GM12878 (cell line): ENCODE results near the gene SLC13A4. TPM values are rescaled to one million over a fixed set of nuclear protein-coding genes. Genes with fewer than 3 reads are reported as not detected.

Source experiments
- ATAC-seq: fragments of 200-7000 bp; cut with Tn5 transposase; 3 replicates; pipeline ENCODE4 v1.9.1; 2020; ENCODE audit warnings: mild to moderate bottlenecking, moderate library complexity
- BruUV-seq: library from RNA; stranded (reverse); fragments of 400-500 nt; replicated peaks from 2 replicates; lab custom pipeline; 2021; lab: Mats Ljungman, UMichigan
- CTCF ChIA-PET: fragments of 300-600 bp; sonication (Branson Sonifier 250); formaldehyde crosslinking; extraction: SDS; loops from one replicate; lab custom pipeline; 2021; ENCODE audit warnings: inconsistent platforms; lab: Yijun Ruan, JAX
- POLR2A ChIA-PET: fragments of 350-600 bp; formaldehyde crosslinking; extraction: SDS; loops from one replicate; lab custom pipeline; 2021; ENCODE audit warnings: inconsistent platforms; lab: Charles Lee
- RAD21 ChIA-PET: fragments of 300-600 bp; sonication (Branson Sonifier 250); formaldehyde crosslinking; loops from one replicate; lab custom pipeline; 2023; ENCODE audit warnings: antibody characterized with exemption; ENCODE audit not compliant: unreplicated experiment; lab: Charles Lee
- SMC1A ChIA-PET: fragments of 300-600 bp; sonication (Branson Sonifier 250); formaldehyde crosslinking; loops from one replicate; lab custom pipeline; 2023; ENCODE audit not compliant: unreplicated experiment, uncharacterized antibody; lab: Charles Lee
- DNase-seq: peaks from one replicate; pipeline ENCODE4 v3.0.0-alpha.2; 2011; ENCODE audit warnings: low read depth, low spot score
- FAIRE-seq: peaks from 3 replicates; lab custom pipeline; 2011; peaks lifted over from hg19 to GRCh38; lab: Jason Lieb, UNC
- H2AFZ ChIP-seq: 2 replicates; pipeline ENCODE4 v1.6.0; 2011; ENCODE audit warnings: low read depth, low read length, control low read depth; ENCODE audit not compliant: control insufficient read depth
- H3K27ac ChIP-seq: 2 replicates; pipeline ENCODE4 v1.5.1; 2011; ENCODE audit warnings: control low read depth; ENCODE audit not compliant: control insufficient read depth, insufficient read depth
- H3K27me3 ChIP-seq, 2 experiments: replicated peaks in 1 of 2; 2 replicates each; pipeline versions ENCODE4 v1.6.0 to v1.6.1; 2011; ENCODE audit warnings: low read length in 1 of 2; ENCODE audit not compliant: control insufficient read depth in 2 of 2, insufficient read depth in 2 of 2
- H3K36me3 ChIP-seq, 2 experiments: 2 replicates each; pipeline ENCODE4 v1.5.1; 2011; ENCODE audit warnings: low read length in 1 of 2; ENCODE audit not compliant: control insufficient read depth in 2 of 2, insufficient read depth in 2 of 2
- H3K4me1 ChIP-seq: 2 replicates; pipeline ENCODE4 v1.6.1; 2011; ENCODE audit warnings: mild to moderate bottlenecking, low read length, moderate library complexity, mixed read lengths; ENCODE audit not compliant: control insufficient read depth, insufficient read depth
- H3K4me2 ChIP-seq: 2 replicates; pipeline ENCODE4 v1.6.0; 2011; ENCODE audit warnings: control low read depth; ENCODE audit not compliant: control insufficient read depth, insufficient read depth
- H3K4me3 ChIP-seq: fragments of 200-600 bp; sonication (generic); 2 replicates; pipeline ENCODE4 v1.5.1; 2016
- H3K79me2 ChIP-seq: 2 replicates; pipeline ENCODE4 v1.6.0; 2011; ENCODE audit warnings: low read length; ENCODE audit not compliant: control insufficient read depth, insufficient read depth
- H3K9ac ChIP-seq: 2 replicates; pipeline ENCODE4 v1.8.0; 2011; ENCODE audit warnings: low read length, control low read depth, mixed read lengths; ENCODE audit not compliant: control insufficient read depth, insufficient read depth
- H3K9me3 ChIP-seq: replicated peaks from 3 replicates; pipeline ENCODE4 v1.5.1; 2011; ENCODE audit warnings: mild to moderate bottlenecking, low read length; ENCODE audit not compliant: control insufficient read depth, insufficient read depth
- H4K20me1 ChIP-seq: 2 replicates; pipeline ENCODE4 v1.6.0; 2011; ENCODE audit not compliant: control insufficient read depth, insufficient read depth
- CHD2 ChIP-seq: IDR thresholded peaks from 2 replicates; pipeline ENCODE4 v1.6.1; 2011; ENCODE audit warnings: low read depth, low read length, improper control_type of control experiment, borderline replicate concordance
- EZH2 ChIP-seq: IDR thresholded peaks from 2 replicates; pipeline ENCODE4 v1.6.1; 2012; ENCODE audit warnings: low read depth, mild to moderate bottlenecking, control low read depth, inconsistent platforms, low read length, borderline replicate concordance; ENCODE audit not compliant: control insufficient read depth
- GABPA ChIP-seq: IDR thresholded peaks from 2 replicates; pipeline ENCODE4 v1.6.1; 2014; ENCODE audit warnings: antibody characterized with exemption, low read depth, mild to moderate bottlenecking, inconsistent platforms
- KDM1A ChIP-seq: fragments of 200-600 bp; sonication (generic); IDR thresholded peaks from 2 replicates; pipeline ENCODE4 v1.6.1; 2016; ENCODE audit warnings: borderline replicate concordance
- LARP7 ChIP-seq: fragments of 450-650 bp; IDR thresholded peaks from 2 replicates; pipeline ENCODE4 v1.6.1; 2017; ENCODE audit warnings: mild to moderate bottlenecking
- MTA3 ChIP-seq: IDR thresholded peaks from 2 replicates; pipeline ENCODE4 v1.6.1; 2012; ENCODE audit warnings: low read length, inconsistent platforms, borderline replicate concordance
- MYB ChIP-seq: fragments of 150-350 bp; IDR thresholded peaks from 2 replicates; pipeline ENCODE4 v1.6.1; 2014; ENCODE audit warnings: mild to moderate bottlenecking, low read depth, low read length, borderline replicate concordance
- NFYB ChIP-seq: IDR thresholded peaks from 2 replicates; pipeline ENCODE4 v1.6.1; 2011; ENCODE audit warnings: low read depth, mild to moderate bottlenecking, low read length, improper control_type of control experiment, moderate library complexity; ENCODE audit not compliant: insufficient read depth
- RELA ChIP-seq: fragments of 450-650 bp; IDR thresholded peaks from 2 replicates; pipeline ENCODE4 v1.8.0; 2014; ENCODE audit warnings: borderline replicate concordance; ENCODE audit not compliant: partially characterized antibody
- SUZ12 ChIP-seq: fragments of 200-600 bp; sonication (generic); IDR thresholded peaks from one replicate; pipeline ENCODE4 v1.6.1; 2018; ENCODE audit warnings: antibody characterized with exemption, mild to moderate bottlenecking; ENCODE audit not compliant: unreplicated experiment
- TCF3 ChIP-seq: IDR thresholded peaks from 2 replicates; pipeline ENCODE4 v1.6.1; 2012; ENCODE audit warnings: low read depth, mild to moderate bottlenecking, low read length, borderline replicate concordance; ENCODE audit not compliant: insufficient read depth
- ZBED1 ChIP-seq: IDR thresholded peaks from 2 replicates; pipeline ENCODE4 v1.6.1; 2016; ENCODE audit warnings: borderline replicate concordance
- ZNF207 ChIP-seq: fragments of 450-650 bp; IDR thresholded peaks from 2 replicates; pipeline ENCODE4 v1.6.1; 2014; ENCODE audit warnings: antibody characterized with exemption, mild to moderate bottlenecking, borderline replicate concordance
- ZNF217 ChIP-seq: fragments of 450-650 bp; IDR thresholded peaks from 2 replicates; pipeline ENCODE4 v1.6.1; 2017; ENCODE audit warnings: antibody characterized with exemption, mild to moderate bottlenecking
- ZNF622 ChIP-seq: fragments of 450-650 bp; IDR thresholded peaks from 2 replicates; pipeline ENCODE4 v1.6.1; 2017; ENCODE audit warnings: mild to moderate bottlenecking, inconsistent platforms
- ZZZ3 ChIP-seq: IDR thresholded peaks from 2 replicates; pipeline ENCODE4 v1.6.1; 2011; ENCODE audit warnings: low read depth; ENCODE audit not compliant: control insufficient read depth, insufficient read length
- WGBS: methylation state at CpG from one replicate; pipeline ENCODE4 v1.1.6; 2016; ENCODE audit warnings: low lambda C conversion rate; ENCODE audit not compliant: insufficient replicate concordance, insufficient coverage; ENCODE audit errors: missing lambda C conversion rate; 5-methylcytosine and 5-hydroxymethylcytosine counted together
- in situ Hi-C: fragments of 300-500 bp; cut with MboI; formaldehyde crosslinking; loops from 9 replicates; pipeline ENCODE4 v1.14.3; 2018; ENCODE audit warnings: mixed read lengths
- intact Hi-C: fragments of 100-400 bp; cut with micrococcal nuclease; formaldehyde crosslinking; loops from one replicate; pipeline ENCODE4 v1.14.2; 2022; ENCODE audit not compliant: unreplicated experiment
- polyA plus RNA-seq, 11 experiments: library from polyadenylated mRNA; depleted of rRNA in 4 of 11; unstranded in 6 of 11; stranded (reverse) in 5 of 11; fragments of >200 nt; fragmentation: Nextera tagmentation in 4 of 11; fragmentation: Illumina TruSeq in 1 of 11; extraction: Ambion mirVana in 4 of 11; extraction: Trizol in 1 of 11; gene quantifications; 1 replicate in 1 of 11; 2 replicates in 10 of 11; pipeline versions ENCODE4 v1.2.1 to v1.2.3, GENCODE V29; 2011 to 2016; ENCODE audit warnings: inconsistent platforms in 2 of 11, missing spikeins in 2 of 11, low read depth in 1 of 11
- total RNA-seq, 4 experiments: library from RNA; depleted of rRNA in 3 of 4; stranded (reverse); fragments of >200 nt in 3 of 4; fragmentation: Illumina TruSeq in 1 of 4; extraction: Trizol in 1 of 4; gene quantifications; 2 replicates each; pipeline versions ENCODE4 v1.2.1 to v1.2.3, GENCODE V29; 2013 to 2021
- TF ChIP-seq, protein P1 (sequence below): IDR thresholded peaks from 2 replicates; pipeline ENCODE4 v1.6.1; 2011; ENCODE audit warnings: low read depth, low read length, improper control_type of control experiment, borderline replicate concordance
- TF ChIP-seq, protein P2 (sequence below), 3 experiments: IDR thresholded peaks in 2 of 3; conservative IDR thresholded peaks in 1 of 3; 2 replicates each; pipeline ENCODE4 v1.5.1; 2011; ENCODE audit warnings: low read depth in 3 of 3, low read length in 3 of 3, mild to moderate bottlenecking in 3 of 3, control low read depth in 2 of 3, moderate library complexity in 2 of 3, inconsistent platforms in 1 of 3, mixed read lengths in 1 of 3; ENCODE audit not compliant: control insufficient read depth in 2 of 3, insufficient read depth in 1 of 3; ENCODE audit errors: extremely low read depth in 1 of 3

Gene SLC13A4
- total and polyA plus RNA-seq, 10 of the 15 experiments (the other 5 are each of a cell fraction or from before 2014, with no cell fraction given) = 0.14 to 0.23 (median 0.20) TPM; not detected in 7

DNA sequence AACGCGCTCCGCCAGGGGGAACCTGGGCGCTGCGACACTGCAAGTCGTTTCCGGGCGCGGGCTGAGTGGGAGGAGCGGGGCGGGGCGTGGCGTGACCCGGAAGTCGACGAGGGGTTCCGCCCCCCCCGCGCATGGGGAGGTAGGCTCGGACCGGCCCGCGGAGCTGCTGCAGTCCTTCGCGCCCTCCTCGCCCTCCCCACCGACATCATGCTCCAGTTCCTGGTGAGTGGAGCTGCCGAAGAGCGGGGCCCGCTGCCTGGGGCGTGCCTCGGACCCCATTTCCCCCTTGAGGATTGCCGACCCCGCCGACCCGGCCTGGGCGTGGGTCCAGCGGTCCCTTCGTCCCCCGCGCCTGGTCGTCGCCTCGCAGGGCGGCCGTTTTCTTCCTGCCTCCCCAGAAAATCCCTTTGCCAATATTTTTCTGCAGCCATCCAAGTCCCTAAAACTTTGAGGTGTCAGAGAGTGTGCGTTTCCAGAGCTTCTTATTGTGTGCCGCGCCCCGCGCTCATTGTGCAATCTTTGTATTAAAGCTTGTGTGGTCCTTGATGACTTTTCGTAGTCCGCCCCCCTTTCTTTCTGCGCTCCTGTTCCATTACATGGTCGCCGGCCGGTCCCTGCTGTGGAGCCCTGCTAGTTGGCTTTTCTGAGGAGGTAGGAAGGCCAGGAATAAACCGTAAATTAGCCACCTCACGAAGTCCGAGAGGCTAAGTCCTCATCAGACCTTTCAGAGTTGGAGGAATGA, 65.4 kb downstream of the SLC13A4 start, which contains the start of gene STMP1:
TSS of gene STMP1 (plus strand) at position 142 of the 742 bp plus-strand sequence.
- H3K4me1 ChIP-seq = peaks cover 2% of the 10 kb centered on the region; the same call in 1 of the 2 replicates
- peak within 1 kb of the TSS; percentile 100 for H3K4me3 ChIP-seq
- SMC1A ChIA-PET = interaction anchor here (3.5 kb wide), 1 partner anchor 10 kb away, joined by 21 read pairs; no protein-coding TSS in a partner anchor
- peak within 1 kb of the TSS; percentile 94 for H3K4me2 ChIP-seq
- H2AFZ ChIP-seq = peak within 1 kb of the TSS; percentile 97
- DNase-seq (peak; percentile 66), ATAC-seq (peak; percentile 93), FAIRE-seq (peak; percentile 84)
- RAD21 ChIA-PET = interaction anchor here (0.7 to 1.3 kb wide), 5 partner anchors 8 to 382 kb away, joined by 3 to 7 read pairs (median 3); no protein-coding TSS in a partner anchor
- no peaks in the 10 kb centered on the region for H3K27me3 ChIP-seq
- H3K27ac ChIP-seq = peak within 1 kb of the TSS; percentile 68
- BruUV-seq = no TSS peak
- intact Hi-C loops (loop anchor here (5.0 to 10.0 kb wide), 2 partner anchors 150 to 312 kb away; partner anchors contain the start of genes CNOT4 and MTPN), in situ Hi-C loops (loop anchor here (10.0 kb wide), 1 partner anchor 312 kb away; the partner anchor contains the start of gene MTPN)
- no peaks in the 10 kb centered on the region; a peak in 1 of 4 replicates for H3K36me3 ChIP-seq
- peak within 1 kb of the TSS; percentile 92 for H3K9ac ChIP-seq
- POLR2A ChIA-PET = interaction anchor here (0.6 to 3.6 kb wide), 4 partner anchors 9 to 320 kb away, joined by 3 to 17 read pairs (median 4); no protein-coding TSS in a partner anchor
- CTCF ChIA-PET = interaction anchor here (0.7 to 10.3 kb wide), 9 partner anchors 11 to 1709 kb away, joined by 3 to 89 read pairs (median 3); no protein-coding TSS in a partner anchor
- peaks cover 21% of the 10 kb centered on the region for H3K79me2 ChIP-seq
- under 1% methylated on average over 48 of the region's 60 CpGs for WGBS
- no peaks in the 10 kb centered on the region for H4K20me1 ChIP-seq
- no peaks in the 10 kb centered on the region for H3K9me3 ChIP-seq
- no peak for TF ChIP-seq EZH2
- TF ChIP-seq ZBED1 = peak; percentile 27; the same call in 1 of the 2 replicates
- TF ChIP-seq RELA = peak; percentile 18
- no peak for TF ChIP-seq ZZZ3
- TF ChIP-seq, protein P1, sequence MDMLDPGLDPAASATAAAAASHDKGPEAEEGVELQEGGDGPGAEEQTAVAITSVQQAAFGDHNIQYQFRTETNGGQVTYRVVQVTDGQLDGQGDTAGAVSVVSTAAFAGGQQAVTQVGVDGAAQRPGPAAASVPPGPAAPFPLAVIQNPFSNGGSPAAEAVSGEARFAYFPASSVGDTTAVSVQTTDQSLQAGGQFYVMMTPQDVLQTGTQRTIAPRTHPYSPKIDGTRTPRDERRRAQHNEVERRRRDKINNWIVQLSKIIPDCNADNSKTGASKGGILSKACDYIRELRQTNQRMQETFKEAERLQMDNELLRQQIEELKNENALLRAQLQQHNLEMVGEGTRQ = no peak
- TF ChIP-seq LARP7 = no peak; the same call in 1 of the 2 replicates
- TF ChIP-seq SUZ12 = no peak
- TF ChIP-seq, protein P2, sequence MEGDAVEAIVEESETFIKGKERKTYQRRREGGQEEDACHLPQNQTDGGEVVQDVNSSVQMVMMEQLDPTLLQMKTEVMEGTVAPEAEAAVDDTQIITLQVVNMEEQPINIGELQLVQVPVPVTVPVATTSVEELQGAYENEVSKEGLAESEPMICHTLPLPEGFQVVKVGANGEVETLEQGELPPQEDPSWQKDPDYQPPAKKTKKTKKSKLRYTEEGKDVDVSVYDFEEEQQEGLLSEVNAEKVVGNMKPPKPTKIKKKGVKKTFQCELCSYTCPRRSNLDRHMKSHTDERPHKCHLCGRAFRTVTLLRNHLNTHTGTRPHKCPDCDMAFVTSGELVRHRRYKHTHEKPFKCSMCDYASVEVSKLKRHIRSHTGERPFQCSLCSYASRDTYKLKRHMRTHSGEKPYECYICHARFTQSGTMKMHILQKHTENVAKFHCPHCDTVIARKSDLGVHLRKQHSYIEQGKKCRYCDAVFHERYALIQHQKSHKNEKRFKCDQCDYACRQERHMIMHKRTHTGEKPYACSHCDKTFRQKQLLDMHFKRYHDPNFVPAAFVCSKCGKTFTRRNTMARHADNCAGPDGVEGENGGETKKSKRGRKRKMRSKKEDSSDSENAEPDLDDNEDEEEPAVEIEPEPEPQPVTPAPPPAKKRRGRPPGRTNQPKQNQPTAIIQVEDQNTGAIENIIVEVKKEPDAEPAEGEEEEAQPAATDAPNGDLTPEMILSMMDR (IDR thresholded peaks at IDR 0.05 in 2 of 3, conservative IDR thresholded peaks at IDR 0.05 in 1 of 3; ENCODE audit: control insufficient read depth in 2 of 3, extremely low read depth in 1 of 3, insufficient read depth in 1 of 3, low read depth in 3 of 3, low read length in 3 of 3) = peak in 2 of 3 experiments; percentile 74 to 78; a peak in 4 of 6 replicates
- no peak for TF ChIP-seq MTA3
- 0 out of 2 replicates have a peak, but pooled peaks have one; percentile 70 for TF ChIP-seq TCF3
- no peak for TF ChIP-seq ZNF622
- TF ChIP-seq CHD2 = peak; percentile 44; the same call in 1 of the 2 replicates
- TF ChIP-seq GABPA = peak; percentile 91
- no peak for TF ChIP-seq ZNF217
- TF ChIP-seq KDM1A = no peak
- no peak for TF ChIP-seq NFYB
- TF ChIP-seq MYB = no peak
- TF ChIP-seq ZNF207 = no peak
